Osteocyte (in vitro differentiated cells): ENCODE results near the gene RNF167. TPM values are rescaled to one million over a fixed set of nuclear protein-coding genes. Genes with fewer than 3 reads are reported as not detected.

Source experiments
- DNase-seq: peaks from one replicate; pipeline ENCODE4 v3.0.0; 2021; ENCODE audit warnings: mixed read lengths; ENCODE audit not compliant: unreplicated experiment; ENCODE audit errors: extremely low spot score
- H3K27ac Mint-ChIP-seq: one replicate; pipeline ENCODE4 v1.8.0; 2021; ENCODE audit warnings: mild to moderate bottlenecking, mixed read lengths; ENCODE audit not compliant: unreplicated experiment
- H3K27me3 Mint-ChIP-seq: one replicate; pipeline ENCODE4 v1.8.0; 2021; ENCODE audit warnings: mixed read lengths; ENCODE audit not compliant: unreplicated experiment
- H3K36me3 Mint-ChIP-seq: one replicate; pipeline ENCODE4 v1.8.0; 2021; ENCODE audit warnings: mixed read lengths; ENCODE audit not compliant: unreplicated experiment
- H3K4me1 Mint-ChIP-seq: one replicate; pipeline ENCODE4 v1.8.0; 2021; ENCODE audit warnings: mixed read lengths; ENCODE audit not compliant: unreplicated experiment
- H3K4me3 Mint-ChIP-seq: one replicate; pipeline ENCODE4 v1.8.0; 2021; ENCODE audit warnings: mild to moderate bottlenecking, moderate library complexity, mixed read lengths; ENCODE audit not compliant: unreplicated experiment
- H3K9me3 Mint-ChIP-seq: one replicate; pipeline ENCODE4 v1.8.0; 2021; ENCODE audit warnings: mixed read lengths; ENCODE audit not compliant: unreplicated experiment
- CTCF ChIP-seq: fragments of 200-600 bp; sonication (generic); IDR thresholded peaks from 2 replicates; pipeline ENCODE4 v1.5.0; 2021; ENCODE audit warnings: antibody characterized with exemption, mild to moderate bottlenecking, moderate library complexity
- total RNA-seq: library from RNA; stranded (reverse); gene quantifications from 2 replicates; pipeline ENCODE4 v1.2.1, GENCODE V29; 2021

RNF167 gene
- total RNA-seq, 1 donor from 2014 or later, result 115 TPM

DNA sequence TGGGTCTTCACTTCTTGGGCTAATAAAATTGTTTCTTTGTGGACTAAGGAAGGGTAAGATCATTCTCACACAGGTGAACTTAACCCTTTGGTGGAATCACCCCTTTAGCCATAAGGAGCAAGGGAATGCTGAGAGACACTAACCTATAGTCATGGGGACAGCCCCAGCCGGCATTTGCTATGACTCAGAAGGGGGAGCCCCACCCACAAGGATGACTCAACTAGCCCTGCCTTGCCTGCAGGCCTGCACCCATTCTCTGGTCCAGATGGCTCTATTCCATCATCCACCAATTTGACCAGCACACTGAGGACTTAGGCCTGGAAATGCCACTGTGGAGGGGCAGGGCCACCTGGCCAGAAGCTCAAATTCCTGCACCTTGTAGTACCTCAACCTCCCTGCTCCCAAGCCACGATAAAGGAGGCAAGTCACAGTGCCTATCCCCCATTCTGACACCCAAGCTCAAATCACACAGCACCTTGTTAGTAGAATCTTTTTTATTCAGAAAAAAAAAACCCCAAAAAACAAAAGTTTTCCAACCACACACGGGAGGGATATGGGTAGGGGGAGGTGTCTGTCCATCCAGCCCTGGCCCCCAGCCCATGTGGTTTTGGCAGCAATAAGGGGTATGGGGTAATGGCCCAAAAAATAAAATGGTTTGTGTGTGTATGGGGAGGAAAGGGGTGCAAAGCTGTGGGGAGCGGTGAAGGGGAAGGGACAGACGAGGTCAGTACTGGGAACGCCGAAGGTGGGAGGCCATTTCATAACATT, 5.3 kb downstream of the RNF167 start:
- H3K4me3 Mint-ChIP-seq, result peak overlapping the region; percentile 62
- no peak for DNase-seq

DNA sequence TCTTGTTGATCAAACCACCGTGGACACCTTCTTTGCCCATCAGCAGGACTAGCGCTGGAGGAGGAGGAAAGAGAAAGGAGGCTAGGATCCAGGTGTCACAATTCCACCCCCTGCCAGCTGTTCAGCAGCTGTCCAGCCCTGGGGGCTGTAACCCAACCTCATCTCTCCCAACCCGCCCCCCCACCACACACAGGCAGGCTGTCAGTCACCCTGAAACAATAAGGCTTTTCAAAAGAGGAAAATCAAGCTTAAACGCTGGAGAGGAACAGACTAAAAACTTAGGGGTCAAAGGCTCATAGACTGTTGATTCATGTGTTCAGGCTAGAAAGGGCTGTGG, 5.8 kb downstream of the RNF167 start:
- Mint-ChIP-seq H3K9me3 (no peaks in the 10 kb centered on the region), H3K36me3 (peaks cover 21% of the 10 kb centered on the region), H3K27ac (peak overlapping the region; percentile 88), H3K27me3 (no peaks in the 10 kb centered on the region), H3K4me3 (peak overlapping the region; percentile 92), H3K4me1 (peaks cover 55% of the 10 kb centered on the region)
- TF ChIP-seq CTCF, result no peak
- DNase-seq, result no peak

More for the DNA sequence above, 5.3 kb downstream of the RNF167 start:
- H3K27me3 Mint-ChIP-seq, result no peaks in the 10 kb centered on the region
- H3K4me1 Mint-ChIP-seq, result peaks cover 51% of the 10 kb centered on the region
- H3K27ac Mint-ChIP-seq, result peak overlapping the region; percentile 88
- no peak for TF ChIP-seq CTCF
- H3K9me3 Mint-ChIP-seq, result no peaks in the 10 kb centered on the region
- peaks cover 21% of the 10 kb centered on the region for H3K36me3 Mint-ChIP-seq

- no peak for TF ChIP-seq CTCF
- peaks cover 21% of the 10 kb centered on the region for H3K36me3 Mint-ChIP-seq
- H3K27ac Mint-ChIP-seq, result peak overlapping the region; percentile 73
- no peaks in the 10 kb centered on the region for H3K9me3 Mint-ChIP-seq
- DNase-seq, result no peak
- H3K4me1 Mint-ChIP-seq, result peaks cover 54% of the 10 kb centered on the region
- peak overlapping the region; percentile 92 for H3K4me3 Mint-ChIP-seq
- no peaks in the 10 kb centered on the region for H3K27me3 Mint-ChIP-seq
Measured at GRCh38 chr17:4946312-4946976, 6.4 kb downstream of the RNF167 start.

DNA sequence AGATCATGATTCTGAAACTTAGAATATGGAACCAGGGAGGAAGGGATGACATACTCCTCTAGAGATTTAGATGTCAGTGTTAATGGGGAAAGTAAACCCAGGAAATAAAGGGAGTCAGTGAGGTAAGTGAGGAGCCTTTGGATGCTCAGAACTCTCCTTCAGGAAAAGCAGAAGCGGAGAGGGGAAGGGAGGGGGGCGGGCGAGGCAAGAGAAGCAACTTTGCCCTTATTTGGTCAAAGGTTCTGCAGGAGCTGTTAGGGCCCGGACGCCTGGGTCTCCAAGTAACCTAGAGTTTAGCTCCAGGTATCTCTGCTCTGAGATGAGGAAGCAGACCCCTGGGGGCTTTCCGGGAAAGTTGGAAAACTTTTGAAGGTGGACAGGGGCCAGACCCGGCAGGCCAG, 6.9 kb downstream of the RNF167 start:
- Mint-ChIP-seq H3K27me3 (no peaks in the 10 kb centered on the region), H3K27ac (peak overlapping the region; percentile 73), H3K4me3 (peak overlapping the region; percentile 92), H3K4me1 (peaks cover 48% of the 10 kb centered on the region), H3K9me3 (no peaks in the 10 kb centered on the region), H3K36me3 (peaks cover 17% of the 10 kb centered on the region)
- TF ChIP-seq CTCF, result no peak
- no peak for DNase-seq

DNA sequence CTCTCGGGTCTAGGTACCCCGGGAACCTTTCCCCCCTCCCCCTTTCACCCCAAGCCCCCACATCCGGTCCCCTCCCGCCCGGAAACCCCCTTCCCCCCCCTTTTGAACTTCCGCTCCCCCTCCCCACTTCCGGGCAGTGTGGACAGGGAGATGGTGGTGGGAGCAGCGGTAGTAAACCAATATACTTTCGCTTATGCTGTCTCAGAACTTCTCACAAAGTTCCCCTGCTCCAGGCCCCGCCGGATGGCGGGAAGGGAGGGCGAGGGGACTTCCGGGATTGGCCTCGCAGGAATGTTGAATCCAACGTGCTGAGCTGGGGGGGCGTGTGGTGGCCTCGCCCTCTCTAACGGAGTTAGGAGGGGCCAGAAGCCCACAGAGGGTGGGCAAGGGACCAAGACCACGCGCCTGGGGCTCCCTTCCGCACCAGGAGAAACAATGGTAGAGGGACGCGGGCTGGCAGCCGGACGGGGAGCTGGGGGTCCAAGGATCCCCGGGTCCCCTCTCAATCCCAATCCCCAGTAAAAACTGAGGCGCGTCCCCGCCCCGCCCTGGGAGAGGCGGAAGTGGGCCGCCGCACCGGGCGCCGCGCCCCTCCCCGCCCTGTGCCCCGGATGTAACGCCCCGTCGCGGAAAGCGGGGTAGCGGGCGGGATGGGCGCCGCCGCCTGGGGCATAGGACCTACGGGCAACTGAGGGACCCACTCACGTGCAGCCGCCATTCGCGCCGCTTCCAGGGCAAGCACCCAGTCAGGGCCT, 7.5 kb downstream of the RNF167 start:
- peak overlapping the region; percentile 93 for H3K27ac Mint-ChIP-seq
- TF ChIP-seq CTCF, result no peak
- no peak for DNase-seq
- peaks cover 47% of the 10 kb centered on the region for H3K4me1 Mint-ChIP-seq
- H3K4me3 Mint-ChIP-seq, result peak overlapping the region; percentile 92
- no peaks in the 10 kb centered on the region for H3K9me3 Mint-ChIP-seq
- peaks cover 17% of the 10 kb centered on the region for H3K36me3 Mint-ChIP-seq
- H3K27me3 Mint-ChIP-seq, result no peaks in the 10 kb centered on the region
